IPS-18c (cell line): ENCODE measurements around the gene YIPF4.
"Not testable (repeated sequence)": the region's sequence is repeated elsewhere in the genome, so short reads cannot be mapped to it uniquely, and the experiment has no call there.

Source experiments
- H3K4me3 ChIP-seq: 2 replicates; pipeline ENCODE4 v1.7.0; 2013; ENCODE audit warnings: low read depth, mild to moderate bottlenecking, low read length, moderate library complexity; ENCODE audit not compliant: insufficient read depth
- H3K9me3 ChIP-seq: one replicate; pipeline ENCODE4 v1.6.1; 2013; ENCODE audit warnings: mild to moderate bottlenecking, low read length, moderate library complexity; ENCODE audit not compliant: control insufficient read depth, insufficient read depth

Gene YIPF4

GRCh38 chr2:32274289-32274688 is 3.4 kb upstream of the YIPF4 start:
- Histone ChIP-seq H3K4me3 (no peak overlapping the region), H3K9me3 (no peaks in the 10 kb centered on the region)

GRCh38 chr2:32275790-32276189 is 1.9 kb upstream of the YIPF4 start:
- H3K9me3 ChIP-seq, H3K4me3 ChIP-seq: not testable (repeated sequence)

GRCh38 chr2:32277363-32277673 is 386 bp upstream of the YIPF4 start:
- Histone ChIP-seq H3K4me3 (peak overlapping the region; percentile 85; the same call in 1 of the 2 replicates), H3K9me3 (no peaks in the 10 kb centered on the region)

GRCh38 chr2:32278478-32278853 is 762 bp downstream of the YIPF4 start:
- Histone ChIP-seq H3K9me3 (no peaks in the 10 kb centered on the region), H3K4me3 (peak overlapping the region; percentile 85)

- H3K4me3 ChIP-seq: no peak overlapping the region
These were observed 6.6 kb downstream of the YIPF4 start for GRCh38 chr2:32284321-32284720.

GRCh38 chr2:32289165-32289999 is 11.7 kb downstream of the YIPF4 start:
- Histone ChIP-seq H3K9me3 (no peaks in the 10 kb centered on the region), H3K4me3 (no peak overlapping the region)

More at GRCh38 chr2:32284321-32284720, 6.6 kb downstream of the YIPF4 start:
- no peaks in the 10 kb centered on the region for H3K9me3 ChIP-seq

- Histone ChIP-seq H3K4me3 (no peak overlapping the region), H3K9me3 (no peaks in the 10 kb centered on the region)
These were observed 12.3 kb downstream of the YIPF4 start for GRCh38 chr2:32290000-32290339.

GRCh38 chr2:32291746-32292145 is 14.0 kb downstream of the YIPF4 start:
- Histone ChIP-seq H3K9me3 (no peaks in the 10 kb centered on the region), H3K4me3 (no peak overlapping the region)

GRCh38 chr2:32293493-32293892 is 15.8 kb downstream of the YIPF4 start:
- H3K4me3 ChIP-seq, H3K9me3 ChIP-seq: not testable (repeated sequence)

- not testable (repeated sequence) for H3K9me3 ChIP-seq, H3K4me3 ChIP-seq
These were observed 16.4 kb downstream of the YIPF4 start for GRCh38 chr2:32293966-32294562.

GRCh38 chr2:32310577-32310976 is 32.9 kb downstream of the YIPF4 start:
- H3K4me3 ChIP-seq: no peak overlapping the region

GRCh38 chr2:32314886-32315285 is 37.2 kb downstream of the YIPF4 start:
- Histone ChIP-seq H3K4me3 (no peak overlapping the region), H3K9me3 (no peaks in the 10 kb centered on the region)

More at GRCh38 chr2:32310577-32310976, 32.9 kb downstream of the YIPF4 start:
- no peaks in the 10 kb centered on the region for H3K9me3 ChIP-seq

- not testable (repeated sequence) for H3K9me3 ChIP-seq
These were observed 51.0 kb downstream of the YIPF4 start for GRCh38 chr2:32328679-32329078.

GRCh38 chr2:32329180-32329980 is 51.7 kb downstream of the YIPF4 start:
- H3K9me3 ChIP-seq, H3K4me3 ChIP-seq: not testable (repeated sequence)

More at GRCh38 chr2:32328679-32329078, 51.0 kb downstream of the YIPF4 start:
- H3K4me3 ChIP-seq: not testable (repeated sequence)

- H3K4me3 ChIP-seq: no peak overlapping the region
These were observed 52.4 kb downstream of the YIPF4 start for GRCh38 chr2:32330136-32330535.

GRCh38 chr2:32342801-32343200 is 65.1 kb downstream of the YIPF4 start:
- H3K9me3 ChIP-seq: no peaks in the 10 kb centered on the region
- H3K4me3 ChIP-seq: no peak overlapping the region

More at GRCh38 chr2:32330136-32330535, 52.4 kb downstream of the YIPF4 start:
- no peaks in the 10 kb centered on the region for H3K9me3 ChIP-seq

- not testable (repeated sequence) for H3K9me3 ChIP-seq, H3K4me3 ChIP-seq
These were observed 73.1 kb downstream of the YIPF4 start for GRCh38 chr2:32350797-32351196.
